WTC11 (cell line): Measurements from ENCODE around the gene CUL2.
"Not testable (repeated sequence)": the region's sequence is repeated elsewhere in the genome, so short reads cannot be mapped to it uniquely, and the experiment has no call there.

ENCODE experiments used
- ARID4B ChIP-seq: sonication (generic); formaldehyde crosslinking; IDR thresholded peaks from 2 replicates; pipeline ENCODE4 v1.8.0; 2023; ENCODE audit warnings: missing genetic modification reagents, mild to moderate bottlenecking, borderline replicate concordance
- ATF1 ChIP-seq: sonication (generic); formaldehyde crosslinking; IDR thresholded peaks from 2 replicates; pipeline ENCODE4 v1.8.1; 2023; ENCODE audit warnings: mild to moderate bottlenecking, moderate library complexity, missing genetic modification reagents
- CTCF ChIP-seq: fragments of 200-600 bp; IDR thresholded peaks from 2 replicates; pipeline ENCODE4 v1.8.0; 2022; ENCODE audit warnings: antibody characterized with exemption
- E2F5 ChIP-seq: sonication (generic); formaldehyde crosslinking; IDR thresholded peaks from 2 replicates; pipeline ENCODE4 v1.8.1; 2022; ENCODE audit warnings: mild to moderate bottlenecking, moderate library complexity, missing genetic modification reagents
- GABPB1 ChIP-seq: sonication (generic); formaldehyde crosslinking; IDR thresholded peaks from 2 replicates; pipeline ENCODE4 v1.8.1; 2023; ENCODE audit warnings: mild to moderate bottlenecking, missing genetic modification reagents
- HMGXB4 ChIP-seq: sonication (generic); formaldehyde crosslinking; IDR thresholded peaks from 2 replicates; pipeline ENCODE4 v1.8.1; 2023; ENCODE audit warnings: mild to moderate bottlenecking, moderate library complexity, missing genetic modification reagents
- MAX ChIP-seq: sonication (generic); formaldehyde crosslinking; IDR thresholded peaks from 2 replicates; pipeline ENCODE4 v1.8.0; 2022; ENCODE audit warnings: mild to moderate bottlenecking, missing genetic modification reagents
- MLX ChIP-seq: sonication (generic); formaldehyde crosslinking; IDR thresholded peaks from 2 replicates; pipeline ENCODE4 v1.8.1; 2023; ENCODE audit warnings: mild to moderate bottlenecking, missing genetic modification reagents, moderate library complexity
- MYBL2 ChIP-seq: sonication (generic); formaldehyde crosslinking; IDR thresholded peaks from 2 replicates; pipeline ENCODE4 v1.8.1; 2023; ENCODE audit warnings: mild to moderate bottlenecking, moderate library complexity, missing genetic modification reagents
- NR3C1 ChIP-seq: sonication (generic); formaldehyde crosslinking; conservative IDR thresholded peaks from 2 replicates; pipeline ENCODE4 v1.8.1; 2023; ENCODE audit warnings: low read depth, mild to moderate bottlenecking, missing genetic modification reagents
- SP1 ChIP-seq: sonication (generic); formaldehyde crosslinking; conservative IDR thresholded peaks from 2 replicates; pipeline ENCODE4 v1.8.1; 2022; ENCODE audit warnings: missing genetic modification reagents
- TEAD4 ChIP-seq: sonication (generic); formaldehyde crosslinking; IDR thresholded peaks from 2 replicates; pipeline ENCODE4 v1.8.0; 2022; ENCODE audit warnings: mild to moderate bottlenecking, missing genetic modification reagents
- USF1 ChIP-seq: sonication (generic); formaldehyde crosslinking; IDR thresholded peaks from 2 replicates; pipeline ENCODE4 v1.8.0; 2022; ENCODE audit warnings: mild to moderate bottlenecking, missing genetic modification reagents
- ZNF121 ChIP-seq: sonication (generic); formaldehyde crosslinking; IDR thresholded peaks from 2 replicates; pipeline ENCODE4 v1.8.0; 2023; ENCODE audit warnings: missing genetic modification reagents

- not testable (repeated sequence) for TF ChIP-seq CTCF; ZNF121; MYBL2; MLX (CRISPR knock-in tag); ARID4B; NR3C1 (CRISPR knock-in tag); E2F5 (CRISPR knock-in tag); HMGXB4 (CRISPR knock-in tag); MAX (CRISPR knock-in tag); TEAD4 (CRISPR knock-in tag); SP1 (CRISPR knock-in tag); ATF1 (CRISPR knock-in tag); GABPB1 (CRISPR knock-in tag); USF1 (CRISPR knock-in tag)
These were observed 117.0 kb downstream of the CUL2 start for GRCh38 chr10:34973121-34973520.
